ENCODE measurements around the gene LZTR1.
"Not testable (repeated sequence)": the region's sequence is repeated elsewhere in the genome, so short reads cannot be mapped to it uniquely, and the experiment has no call there.

The LZTR1 gene

DNA sequence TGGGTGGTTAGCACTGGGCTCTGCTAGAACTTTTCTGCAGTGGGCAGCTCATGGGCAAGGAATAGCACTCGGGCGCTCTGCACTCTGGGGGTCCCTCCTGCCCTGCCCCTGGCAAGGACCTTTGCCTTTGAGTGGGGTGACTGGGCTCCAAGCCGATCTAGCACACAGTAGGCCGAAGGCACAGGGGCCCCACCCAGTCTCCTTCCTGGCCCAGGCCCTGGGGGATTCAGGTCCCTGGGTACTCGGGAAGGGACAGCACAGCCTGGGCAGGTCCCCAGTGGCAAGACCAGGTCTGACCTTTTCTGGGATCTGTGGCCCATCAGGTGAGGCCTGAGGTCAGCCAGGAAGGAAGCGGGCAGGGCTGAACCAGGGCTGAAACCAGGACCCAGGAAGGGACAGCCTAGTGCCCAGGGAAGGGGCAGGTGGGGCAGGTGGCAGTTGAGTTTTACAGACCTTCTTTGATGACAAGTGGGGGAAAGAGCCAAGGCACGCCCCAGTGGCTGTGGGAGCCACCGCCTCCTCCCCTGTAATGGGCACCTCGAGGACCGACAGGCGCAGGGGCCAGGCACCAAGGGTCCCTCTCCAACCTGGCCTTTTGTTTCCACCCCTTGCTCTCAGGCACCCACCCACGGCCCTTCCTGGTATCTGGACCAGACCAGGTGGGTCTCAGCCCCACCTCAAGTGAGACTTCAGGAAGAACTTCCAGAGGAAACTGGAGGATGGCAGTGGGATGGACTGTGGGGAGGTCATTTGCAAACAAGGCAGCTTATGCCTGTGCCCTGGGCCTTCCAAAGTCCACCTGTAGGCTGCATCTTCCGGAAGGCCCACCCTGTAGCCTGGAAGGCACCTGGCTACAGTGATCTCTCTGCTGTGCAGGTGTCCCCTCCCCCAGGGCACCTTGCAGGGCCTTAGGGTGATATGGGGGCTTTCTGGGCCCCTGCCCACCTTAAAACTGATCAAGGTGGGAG, 15.9 kb upstream of the LZTR1 start:
- in situ Hi-C loops (cut with MboI; ENCODE audit: low sequenced_read_pairs): loop anchor here (10.0 kb wide), 1 partner anchor 99 kb away; no protein-coding TSS in a partner anchor
- Histone ChIP-seq H3K4me1 (no peaks in the 10 kb centered on the region), H3K27me3 (ENCODE audit: low read depth) (no peaks in the 10 kb centered on the region), H3K36me3 (replicated peaks) (no peaks in the 10 kb centered on the region), H3K9me3 (no peaks in the 10 kb centered on the region), H3K4me3 (no peak overlapping the region)
- no peak for DNase-seq (ENCODE audit: low spot score in 2 of 2)

- Histone ChIP-seq H3K27me3 (ENCODE audit: low read depth) (no peaks in the 10 kb centered on the region), H3K4me3 (no peak within 1 kb of the TSS), H3K36me3 (replicated peaks) (no peaks in the 10 kb centered on the region), H3K9me3 (no peaks in the 10 kb centered on the region), H3K4me1 (no peaks in the 10 kb centered on the region)
- in situ Hi-C loops (cut with MboI; ENCODE audit: low sequenced_read_pairs): loop anchor here (10.0 kb wide), 1 partner anchor 98 kb away; no protein-coding TSS in a partner anchor
- no peak for DNase-seq (ENCODE audit: low spot score in 2 of 2)
Measured at GRCh38 chr22:20966883-20967696, 15.0 kb upstream of the LZTR1 start, which contains the start of gene AIFM3. AIFM3 (plus strand) TSS chr22:20967255; CDS start chr22:20967945, 690 bp downstream.

DNA sequence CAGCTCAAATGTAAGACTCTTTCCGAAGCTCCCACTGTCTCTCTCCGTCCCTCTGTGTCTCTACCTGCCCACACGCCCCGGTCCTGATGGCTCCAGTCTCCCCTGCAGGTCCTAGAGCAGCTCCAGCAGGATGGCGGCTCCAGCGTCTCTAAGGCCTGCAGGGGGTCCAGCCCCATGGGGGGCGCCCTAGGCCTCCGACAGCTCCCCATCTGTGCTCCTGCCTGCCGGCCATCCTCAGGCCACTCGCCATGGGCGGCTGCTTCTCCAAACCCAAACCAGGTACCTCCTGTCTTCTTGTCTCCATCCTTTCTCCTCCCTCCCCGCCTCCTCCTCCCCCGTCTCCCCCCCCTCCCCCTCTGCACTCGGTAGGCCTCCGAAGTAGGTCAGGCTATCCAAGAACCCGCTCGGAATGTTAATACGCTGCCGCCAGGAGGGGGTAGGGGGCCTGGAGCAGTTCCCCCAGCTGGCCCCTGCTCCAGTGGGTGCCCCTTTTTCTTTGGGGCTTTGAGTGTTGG, 14.3 kb upstream of the LZTR1 start:
- H3K4me3 ChIP-seq: no peak overlapping the region
- in situ Hi-C loops (cut with MboI; ENCODE audit: low sequenced_read_pairs): loop anchor here (10.0 kb wide), 1 partner anchor 97 kb away; no protein-coding TSS in a partner anchor
- no peaks in the 10 kb centered on the region for H3K9me3 ChIP-seq
- H3K36me3 ChIP-seq (replicated peaks): no peaks in the 10 kb centered on the region
- H3K4me1 ChIP-seq: no peaks in the 10 kb centered on the region
- H3K27me3 ChIP-seq (ENCODE audit: low read depth): no peaks in the 10 kb centered on the region
- no peak for DNase-seq (ENCODE audit: low spot score in 2 of 2)

GRCh38 chr22:20968281-20968977, 13.7 kb upstream of the LZTR1 start:
- in situ Hi-C loops (cut with MboI; ENCODE audit: low sequenced_read_pairs): loop anchor here (10.0 kb wide), 1 partner anchor 96 kb away; no protein-coding TSS in a partner anchor
- H3K36me3 ChIP-seq (replicated peaks): no peaks in the 10 kb centered on the region

DNA sequence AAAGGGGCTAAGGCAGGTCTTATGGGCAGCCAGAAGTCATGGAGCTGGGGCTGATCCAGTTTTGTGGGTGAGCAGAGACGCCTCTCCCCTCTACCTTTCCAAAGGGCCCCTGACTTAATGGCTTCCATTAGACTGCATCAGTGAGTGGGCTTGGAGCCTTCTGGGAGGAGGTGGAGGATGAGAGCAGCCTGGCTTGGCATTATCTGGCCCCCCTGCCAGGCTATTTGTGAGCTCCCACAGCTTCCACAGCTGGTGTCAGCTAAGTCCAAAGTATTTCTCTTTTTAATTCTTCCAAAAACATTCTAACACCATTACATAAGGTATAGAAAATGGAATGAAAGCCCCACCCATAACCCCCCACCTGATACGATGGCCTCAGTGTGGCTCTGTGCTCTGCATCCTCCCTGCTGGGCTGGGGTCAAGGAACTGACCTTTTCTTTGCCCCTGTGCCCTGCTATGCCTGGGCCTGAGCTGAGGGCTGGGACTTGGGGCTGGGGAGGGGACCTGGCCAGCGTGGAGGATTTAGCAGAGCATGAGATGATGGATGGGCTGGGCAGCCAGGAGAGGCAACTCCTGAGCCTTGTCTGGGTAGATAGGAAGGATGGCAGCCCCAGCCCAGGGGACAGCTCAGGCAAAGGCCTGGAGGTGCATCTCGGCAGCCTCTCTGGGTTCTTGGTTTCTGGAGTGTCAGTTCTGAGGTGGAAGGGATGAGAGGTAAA, 11.0 kb upstream of the LZTR1 start:
- in situ Hi-C loops (cut with MboI; ENCODE audit: low sequenced_read_pairs): no loop called here
- DNase-seq (ENCODE audit: low spot score in 2 of 2): no peak

More at GRCh38 chr22:20968281-20968977, 13.7 kb upstream of the LZTR1 start:
- Histone ChIP-seq H3K4me1 (no peaks in the 10 kb centered on the region), H3K27me3 (ENCODE audit: low read depth) (no peaks in the 10 kb centered on the region), H3K9me3 (no peaks in the 10 kb centered on the region), H3K4me3 (no peak overlapping the region)
- no peak for DNase-seq (ENCODE audit: low spot score in 2 of 2)

DNA sequence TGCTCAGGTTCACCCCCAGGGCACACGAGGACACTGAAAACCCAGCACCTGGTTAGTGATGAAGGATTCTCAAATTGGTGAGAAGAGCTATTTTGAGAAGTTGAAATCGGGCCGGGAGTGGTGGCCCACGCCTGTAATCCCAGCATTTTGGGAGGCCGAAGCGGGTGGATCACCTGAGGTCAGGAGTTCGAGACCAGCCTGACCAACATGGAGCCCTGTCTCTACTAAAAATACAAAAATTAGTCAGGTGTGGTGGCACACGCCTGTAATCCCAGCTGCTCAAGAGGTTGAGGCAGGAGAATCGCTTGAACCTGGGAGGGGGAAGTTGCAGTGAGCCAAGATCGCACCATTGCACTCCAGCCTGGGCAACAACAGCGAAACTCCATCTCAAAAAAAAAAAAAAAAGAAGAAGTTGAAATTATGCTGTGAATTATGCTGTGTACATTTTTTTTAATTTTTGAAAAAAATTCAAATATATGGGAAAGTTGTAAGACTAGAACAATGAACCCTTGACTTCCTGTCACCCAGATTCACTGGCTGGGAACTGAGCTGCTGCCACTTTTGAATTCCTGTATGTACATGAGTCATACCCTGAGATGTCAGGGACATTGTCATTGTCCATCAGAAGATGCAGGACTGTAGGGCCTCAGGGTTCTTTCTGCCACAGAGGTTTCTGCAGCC, 9.9 kb upstream of the LZTR1 start:
- in situ Hi-C loops (cut with MboI; ENCODE audit: low sequenced_read_pairs); H3K27me3 ChIP-seq (ENCODE audit: low read depth); H3K4me3 ChIP-seq; H3K9me3 ChIP-seq; H3K4me1 ChIP-seq; H3K36me3 ChIP-seq (replicated peaks); DNase-seq (ENCODE audit: low spot score in 2 of 2): not testable (repeated sequence)

More for the DNA sequence above, 11.0 kb upstream of the LZTR1 start:
- Histone ChIP-seq H3K4me1 (no peaks in the 10 kb centered on the region), H3K9me3 (no peaks in the 10 kb centered on the region), H3K36me3 (replicated peaks) (no peaks in the 10 kb centered on the region), H3K27me3 (ENCODE audit: low read depth) (no peaks in the 10 kb centered on the region), H3K4me3 (no peak overlapping the region)

DNA sequence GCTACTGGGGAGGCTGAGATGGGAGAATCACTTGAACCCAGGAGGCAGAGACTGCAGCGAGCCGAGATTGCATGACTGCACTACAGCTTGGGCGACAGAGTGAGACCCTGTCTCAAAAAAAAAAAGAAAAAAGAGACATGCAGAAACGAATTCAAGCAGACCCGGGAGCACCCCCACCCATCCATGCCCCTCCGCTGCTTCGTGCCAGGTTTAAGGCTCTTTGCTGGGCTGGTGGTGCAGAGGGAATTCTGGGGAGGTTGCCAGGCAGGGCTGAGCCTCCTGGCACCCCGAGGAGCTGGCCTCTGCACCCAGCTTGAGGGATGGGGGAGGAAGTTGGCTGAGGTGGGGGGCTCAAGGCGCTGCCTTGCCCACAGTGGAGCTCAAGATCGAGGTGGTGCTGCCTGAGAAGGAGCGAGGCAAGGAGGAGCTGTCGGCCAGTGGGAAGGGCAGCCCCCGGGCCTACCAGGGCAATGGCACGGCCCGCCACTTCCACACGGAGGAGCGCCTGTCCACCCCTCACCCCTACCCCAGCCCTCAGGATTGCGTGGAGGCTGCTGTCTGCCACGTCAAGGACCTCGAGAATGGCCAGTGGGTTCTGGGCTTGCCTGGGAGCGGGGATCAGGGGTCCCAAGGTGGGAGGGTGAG, 9.0 kb upstream of the LZTR1 start:
- in situ Hi-C loops (cut with MboI; ENCODE audit: low sequenced_read_pairs): no loop called here

DNA sequence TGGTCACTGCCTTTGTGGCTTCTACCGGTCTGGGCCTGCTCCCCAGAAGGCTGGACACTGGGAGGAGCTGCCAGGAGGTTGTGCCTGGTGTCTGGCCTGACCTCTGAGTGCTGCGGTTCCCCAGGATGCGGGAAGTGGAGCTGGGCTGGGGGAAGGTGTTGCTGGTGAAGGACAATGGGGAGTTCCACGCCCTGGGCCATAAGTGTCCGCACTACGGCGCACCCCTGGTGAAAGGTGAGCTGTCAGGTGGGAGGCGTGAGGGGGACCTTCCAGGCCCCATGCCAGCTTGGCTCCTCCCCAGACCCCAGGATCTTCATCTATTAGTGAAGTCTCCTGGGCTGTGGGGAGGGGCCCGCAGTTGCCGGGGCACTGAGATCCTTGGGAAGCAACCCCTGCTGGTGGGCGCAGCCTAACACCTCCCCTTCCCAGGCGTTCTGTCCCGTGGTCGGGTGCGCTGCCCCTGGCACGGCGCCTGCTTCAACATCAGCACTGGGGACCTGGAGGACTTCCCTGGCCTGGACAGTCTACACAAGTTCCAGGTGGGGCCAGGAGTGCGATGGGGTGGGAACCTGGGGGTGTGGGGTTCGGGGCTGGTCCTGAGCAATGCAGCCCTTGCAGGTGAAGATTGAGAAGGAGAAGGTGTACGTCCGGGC, 8.3 kb upstream of the LZTR1 start:
- peaks cover 5% of the 10 kb centered on the region; the same call in 1 of the 2 replicates for H3K9me3 ChIP-seq
- H3K4me1 ChIP-seq: no peaks in the 10 kb centered on the region
- in situ Hi-C loops (cut with MboI; ENCODE audit: low sequenced_read_pairs): no loop called here
- no peak overlapping the region for H3K4me3 ChIP-seq
- no peaks in the 10 kb centered on the region for H3K36me3 ChIP-seq (replicated peaks)
- no peaks in the 10 kb centered on the region for H3K27me3 ChIP-seq (ENCODE audit: low read depth)
- DNase-seq (ENCODE audit: low spot score in 2 of 2): no peak

More for the DNA sequence above, 9.0 kb upstream of the LZTR1 start:
- Histone ChIP-seq H3K9me3 (no peaks in the 10 kb centered on the region), H3K4me3 (no peak overlapping the region), H3K36me3 (replicated peaks) (no peaks in the 10 kb centered on the region), H3K27me3 (ENCODE audit: low read depth) (no peaks in the 10 kb centered on the region), H3K4me1 (no peaks in the 10 kb centered on the region)
- DNase-seq (ENCODE audit: low spot score in 2 of 2): no peak

DNA sequence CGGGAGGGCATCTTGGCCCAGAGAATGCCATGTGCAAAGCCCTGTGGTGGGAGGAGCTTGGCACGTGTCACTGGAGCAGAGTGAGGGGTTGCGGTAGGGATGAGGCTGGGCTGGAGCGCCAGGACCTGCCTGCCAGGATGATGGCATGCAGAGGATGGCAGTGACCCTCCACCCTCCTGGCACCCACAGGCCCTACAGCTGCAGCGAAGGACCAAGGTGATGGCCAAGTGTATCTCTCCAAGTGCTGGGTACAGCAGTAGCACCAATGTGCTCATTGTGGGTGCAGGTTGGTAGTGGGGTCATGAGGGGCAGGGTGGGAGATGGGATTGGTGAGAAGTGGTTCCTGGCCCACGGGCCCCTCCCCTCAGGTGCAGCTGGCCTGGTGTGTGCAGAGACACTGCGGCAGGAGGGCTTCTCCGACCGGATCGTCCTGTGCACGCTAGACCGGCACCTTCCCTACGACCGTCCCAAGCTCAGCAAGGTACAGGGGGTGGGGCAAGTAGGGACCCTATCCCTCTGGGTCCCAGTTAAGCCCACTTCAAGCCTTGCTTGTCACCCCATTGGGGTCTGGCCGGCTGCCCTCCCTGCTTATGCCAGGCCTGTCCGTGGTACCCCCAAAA, 7.7 kb upstream of the LZTR1 start:
- H3K4me1 ChIP-seq: no peaks in the 10 kb centered on the region

GRCh38 chr22:20975541-20976290, 6.4 kb upstream of the LZTR1 start:
- Histone ChIP-seq H3K4me1 (no peaks in the 10 kb centered on the region), H3K27me3 (ENCODE audit: low read depth) (no peaks in the 10 kb centered on the region), H3K4me3 (no peak overlapping the region), H3K9me3 (peaks cover 7% of the 10 kb centered on the region; the same call in 1 of the 2 replicates), H3K36me3 (replicated peaks) (no peaks in the 10 kb centered on the region)
- DNase-seq (ENCODE audit: low spot score in 2 of 2): no peak
- in situ Hi-C loops (cut with MboI; ENCODE audit: low sequenced_read_pairs): no loop called here

More for the DNA sequence above, 7.7 kb upstream of the LZTR1 start:
- no peaks in the 10 kb centered on the region for H3K36me3 ChIP-seq (replicated peaks)
- H3K9me3 ChIP-seq: peaks cover 7% of the 10 kb centered on the region; the same call in 1 of the 2 replicates
- no peaks in the 10 kb centered on the region for H3K27me3 ChIP-seq (ENCODE audit: low read depth)
- in situ Hi-C loops (cut with MboI; ENCODE audit: low sequenced_read_pairs): no loop called here
- no peak for DNase-seq (ENCODE audit: low spot score in 2 of 2)
- H3K4me3 ChIP-seq: no peak overlapping the region
